Peyer's patch (tissue), 4 donors: ENCODE measurements around the gene ATG2A. TPM values are rescaled to one million over a fixed set of nuclear protein-coding genes. Genes with fewer than 3 reads are reported as not detected.

ENCODE experiments used
- DNase-seq, 3 donors: peaks; one replicate each; pipeline ENCODE4 v3.0.0-alpha.2; 2017 to 2019
- H3K27ac ChIP-seq, 4 donors: fragments of 200-600 bp; sonication (generic); one replicate each; pipeline ENCODE4 v1.5.1; 2016 to 2019
- H3K27me3 ChIP-seq, 2 donors: fragments of 200-600 bp; sonication (generic); one replicate each; pipeline ENCODE4 v1.5.1; 2019
- H3K36me3 ChIP-seq, 3 donors: fragments of 200-600 bp; sonication (generic); one replicate each; pipeline ENCODE4 v1.5.1; 2016 to 2019
- H3K4me1 ChIP-seq, 4 donors: fragments of 200-600 bp; sonication (generic); one replicate each; pipeline ENCODE4 v1.5.1; 2016 to 2019
- H3K4me3 ChIP-seq, 4 donors: fragments of 200-600 bp; sonication (generic); 1 replicate in 3 of 4; 2 replicates in 1 of 4; pipeline ENCODE4 v1.5.1; 2016 to 2019; ENCODE audit warnings: mild to moderate bottlenecking in 1 of 4
- H3K9me3 ChIP-seq, 4 donors: fragments of 200-600 bp; sonication (generic); one replicate each; pipeline ENCODE4 v1.5.1; 2016 to 2019; ENCODE audit warnings: mild to moderate bottlenecking in 1 of 4
- CTCF ChIP-seq, 6 experiments: fragments of 450-650 bp in 4 of 6; fragments of 200-600 bp in 2 of 6; sonication (generic) in 1 of 6; IDR thresholded peaks; one replicate each; pipeline ENCODE4 v1.5.1; 2017 to 2019; ENCODE audit warnings: antibody characterized with exemption in 6 of 6, mild to moderate bottlenecking in 3 of 6, moderate library complexity in 1 of 6
- POLR2A ChIP-seq, 2 donors: fragments of 450-650 bp; IDR thresholded peaks; one replicate each; pipeline ENCODE4 v1.5.1; 2017; ENCODE audit warnings: antibody characterized with exemption in 2 of 2, mild to moderate bottlenecking in 2 of 2, moderate library complexity in 2 of 2
- total RNA-seq, 4 donors: library from RNA; depleted of rRNA; stranded (reverse); fragments of >200 nt; gene quantifications; one replicate each; pipeline ENCODE4 v1.1.0, GENCODE V29; 2016

The ATG2A gene
- total RNA-seq, 4 donors from 2014 or later = 38.8 to 79.6 (median 66.6) TPM

- Histone ChIP-seq H3K4me1 (peaks cover 0 to 31% (median 18%) of the 10 kb centered on the region in 4 donors), H3K4me3 (no peak overlapping the region)
- TF ChIP-seq POLR2A (IDR thresholded peaks at IDR 0.05) (no peak), CTCF (IDR thresholded peaks at IDR 0.05) (no peak)
These were observed 34.8 kb downstream of the ATG2A start for GRCh38 chr11:64882243-64882642.

GRCh38 chr11:64881476-64881875, 35.5 kb downstream of the ATG2A start:
- peaks cover 0 to 39% (median 17%) of the 10 kb centered on the region in 4 donors for H3K4me1 ChIP-seq
- TF ChIP-seq CTCF (IDR thresholded peaks at IDR 0.05) = no peak
- no peak for TF ChIP-seq POLR2A (IDR thresholded peaks at IDR 0.05)
- H3K9me3 ChIP-seq = no peaks in the 10 kb centered on the region
- H3K27me3 ChIP-seq = no peaks in the 10 kb centered on the region
- no peak overlapping the region for H3K4me3 ChIP-seq
- H3K36me3 ChIP-seq = no peaks in the 10 kb centered on the region
- peak overlapping the region in 3 of 4 donors; percentile 9 to 94 (median 26) for H3K27ac ChIP-seq
- no peak for DNase-seq

More at GRCh38 chr11:64882243-64882642, 34.8 kb downstream of the ATG2A start:
- H3K36me3 ChIP-seq = no peaks in the 10 kb centered on the region
- H3K27me3 ChIP-seq = no peaks in the 10 kb centered on the region
- H3K27ac ChIP-seq = peak overlapping the region in 2 of 4 donors; percentile 7 to 26
- no peak for DNase-seq
- no peaks in the 10 kb centered on the region for H3K9me3 ChIP-seq

- peaks cover 0 to 48% (median 17%) of the 10 kb centered on the region in 4 donors for H3K4me1 ChIP-seq
- no peaks in the 10 kb centered on the region for H3K27me3 ChIP-seq
- peak overlapping the region in 2 of 4 donors; percentile 7 to 9 for H3K4me3 ChIP-seq
- no peak for DNase-seq
- no peaks in the 10 kb centered on the region for H3K9me3 ChIP-seq
- TF ChIP-seq POLR2A (IDR thresholded peaks at IDR 0.05) (no peak), CTCF (IDR thresholded peaks at IDR 0.05) (no peak)
- peak overlapping the region; percentile 58 to 94 (median 84) for H3K27ac ChIP-seq
- H3K36me3 ChIP-seq = no peaks in the 10 kb centered on the region
These were observed 36.6 kb downstream of the ATG2A start for GRCh38 chr11:64880240-64881001.

- H3K4me3 ChIP-seq = peak overlapping the region; percentile 78 to 81 (median 78)
- H3K27me3 ChIP-seq = no peaks in the 10 kb centered on the region
- no peaks in the 10 kb centered on the region for H3K9me3 ChIP-seq
- peak overlapping the region; percentile 79 to 94 (median 88) for H3K27ac ChIP-seq
- peaks cover 0 to 54% (median 25%) of the 10 kb centered on the region in 4 donors for H3K4me1 ChIP-seq
- no peak for DNase-seq
- peaks cover 0 to 5% (median 0%) of the 10 kb centered on the region in 3 donors for H3K36me3 ChIP-seq
- TF ChIP-seq CTCF (IDR thresholded peaks at IDR 0.05) (no peak), POLR2A (IDR thresholded peaks at IDR 0.05) (no peak)
These were observed 37.6 kb downstream of the ATG2A start for GRCh38 chr11:64879244-64879900.

- H3K4me1 ChIP-seq = peaks cover 0 to 60% (median 27%) of the 10 kb centered on the region in 4 donors
These were observed 38.3 kb downstream of the ATG2A start, which contains the start of gene EHD1 for GRCh38 chr11:64878494-64879243. Gene EHD1 (minus strand): TSS chr11:64878621. CDS start chr11:64878464, 157 bp downstream.

More at GRCh38 chr11:64878494-64879243, 38.3 kb downstream of the ATG2A start, which contains the start of gene EHD1:
- no peaks in the 10 kb centered on the region for H3K27me3 ChIP-seq
- DNase-seq = peak; percentile 100
- peak within 1 kb of the TSS; percentile 78 to 81 (median 78) for H3K4me3 ChIP-seq
- no peaks in the 10 kb centered on the region for H3K9me3 ChIP-seq
- peaks cover 0 to 9% (median 0%) of the 10 kb centered on the region in 3 donors for H3K36me3 ChIP-seq
- TF ChIP-seq CTCF (IDR thresholded peaks at IDR 0.05) (peak in 4 of 6 experiments; percentile 4 to 53 (median 48)), POLR2A (IDR thresholded peaks at IDR 0.05) (peak; percentile 100)
- H3K27ac ChIP-seq = peak within 1 kb of the TSS; percentile 81 to 94 (median 88)
